Smooth muscle cell (in vitro differentiated cells): ENCODE results near the gene ETNK1. TPM values are rescaled to one million over a fixed set of nuclear protein-coding genes. Genes with fewer than 3 reads are reported as not detected.

Experiments
- DNase-seq: peaks from one replicate; lab custom pipeline; 2025; ENCODE audit not compliant: unreplicated experiment; lab: John Stamatoyannopoulos, UW
- H2AFZ ChIP-seq: fragments of 200-600 bp; sonication (generic); 2 replicates; pipeline ENCODE4 v1.6.0; 2016; ENCODE audit warnings: antibody characterized with exemption, low read depth, mild to moderate bottlenecking
- H3F3A ChIP-seq: fragments of 200-600 bp; sonication (generic); 2 replicates; pipeline ENCODE4 v1.6.0; 2017; ENCODE audit warnings: antibody characterized with exemption, low read depth
- H3K27ac ChIP-seq: fragments of 200-600 bp; sonication (generic); 2 replicates; pipeline ENCODE4 v1.5.1; 2016; ENCODE audit warnings: low read depth, mild to moderate bottlenecking
- H3K27me3 ChIP-seq: fragments of 200-600 bp; sonication (generic); 2 replicates; pipeline ENCODE4 v1.6.1; 2016; ENCODE audit warnings: low read depth, mild to moderate bottlenecking
- H3K36me3 ChIP-seq: fragments of 200-600 bp; sonication (generic); 2 replicates; pipeline ENCODE4 v1.5.1; 2016; ENCODE audit warnings: low read depth
- H3K4me1 ChIP-seq: fragments of 200-600 bp; sonication (generic); 2 replicates; pipeline ENCODE4 v1.5.1; 2016; ENCODE audit warnings: low read depth
- H3K4me2 ChIP-seq: fragments of 200-600 bp; sonication (generic); 2 replicates; pipeline ENCODE4 v1.6.0; 2016; ENCODE audit warnings: mild to moderate bottlenecking
- H3K4me3 ChIP-seq: fragments of 200-600 bp; sonication (generic); 2 replicates; pipeline ENCODE4 v1.5.1; 2016; ENCODE audit warnings: mild to moderate bottlenecking
- H3K79me2 ChIP-seq: fragments of 200-600 bp; sonication (generic); 2 replicates; pipeline ENCODE4 v1.6.0; 2016; ENCODE audit warnings: low read depth, mild to moderate bottlenecking
- H3K9ac ChIP-seq: fragments of 200-600 bp; sonication (generic); 2 replicates; pipeline ENCODE4 v1.6.0; 2016; ENCODE audit warnings: low read depth
- H3K9me3 ChIP-seq: fragments of 200-600 bp; sonication (generic); replicated peaks from 2 replicates; pipeline ENCODE4 v1.5.1; 2016; ENCODE audit warnings: low read depth
- H4K20me1 ChIP-seq: fragments of 200-600 bp; sonication (generic); 2 replicates; pipeline ENCODE4 v1.6.0; 2016; ENCODE audit warnings: low read depth
- CTCF ChIP-seq: fragments of 200-600 bp; sonication (generic); IDR thresholded peaks from 2 replicates; pipeline ENCODE4 v1.5.1; 2017; ENCODE audit warnings: borderline replicate concordance, mild to moderate bottlenecking, antibody characterized with exemption; ENCODE audit not compliant: insufficient read depth, poor library complexity, severe bottlenecking
- WGBS: methylation state at CpG from one replicate; pipeline ENCODE4 v1.1.7; 2016; ENCODE audit warnings: low lambda C conversion rate; 5-methylcytosine and 5-hydroxymethylcytosine counted together
- polyA plus RNA-seq: library from polyadenylated mRNA; unstranded; fragments of >200 nt; fragmentation: Nextera tagmentation; extraction: Ambion mirVana; gene quantifications from 2 replicates; pipeline ENCODE4 v1.2.1, GENCODE V29; 2016
- total RNA-seq: library from RNA; depleted of rRNA; stranded (reverse); fragments of >200 nt; gene quantifications from 2 replicates; pipeline ENCODE4 v1.2.3, GENCODE V29; 2014

Gene ETNK1
- total and polyA plus RNA-seq, 2 experiments from 2014 or later = 19.2 to 35.7 TPM

GRCh38 chr12:22719745-22720144 is 94.8 kb downstream of the ETNK1 start:
- Histone ChIP-seq H3K79me2 (no peaks in the 10 kb centered on the region), H3K27me3 (peaks cover 7% of the 10 kb centered on the region), H3K36me3 (no peaks in the 10 kb centered on the region), H3K9ac (no peak overlapping the region), H3K4me2 (no peak overlapping the region), H3K9me3 (no peaks in the 10 kb centered on the region), H3F3A (no peaks in the 10 kb centered on the region), H4K20me1 (no peaks in the 10 kb centered on the region), H3K27ac (no peak overlapping the region), H2AFZ (no peak overlapping the region), H3K4me1 (no peaks in the 10 kb centered on the region), H3K4me3 (no peak overlapping the region)
- 89% methylated on average over 4 of the region's 4 CpGs for WGBS
- DNase-seq = no peak
- no peak for TF ChIP-seq CTCF

GRCh38 chr12:22722081-22722480 is 97.1 kb downstream of the ETNK1 start:
- DNase-seq = no peak
- WGBS = 80% methylated on average over 2 of the region's 2 CpGs
- TF ChIP-seq CTCF = no peak
- Histone ChIP-seq H3K4me2 (no peak overlapping the region), H3K9ac (no peak overlapping the region), H2AFZ (no peak overlapping the region), H3K27me3 (no peaks in the 10 kb centered on the region), H3F3A (no peaks in the 10 kb centered on the region), H3K27ac (no peak overlapping the region), H3K4me3 (no peak overlapping the region), H3K36me3 (no peaks in the 10 kb centered on the region), H3K9me3 (no peaks in the 10 kb centered on the region), H3K79me2 (no peaks in the 10 kb centered on the region), H4K20me1 (no peaks in the 10 kb centered on the region), H3K4me1 (no peaks in the 10 kb centered on the region)

GRCh38 chr12:22722779-22723178 is 97.8 kb downstream of the ETNK1 start:
- no peaks in the 10 kb centered on the region for H3K9me3 ChIP-seq
- WGBS = 100% methylated on average over 1 of the region's 1 CpG
- no peak overlapping the region for H3K9ac ChIP-seq

More at GRCh38 chr12:22722779-22723178, 97.8 kb downstream of the ETNK1 start:
- Histone ChIP-seq H3F3A (no peaks in the 10 kb centered on the region), H4K20me1 (no peaks in the 10 kb centered on the region), H3K4me2 (no peak overlapping the region), H3K36me3 (no peaks in the 10 kb centered on the region), H3K4me1 (no peaks in the 10 kb centered on the region), H3K27ac (no peak overlapping the region), H2AFZ (no peak overlapping the region), H3K27me3 (no peaks in the 10 kb centered on the region), H3K79me2 (no peaks in the 10 kb centered on the region), H3K4me3 (no peak overlapping the region)
- no peak for DNase-seq
- no peak for TF ChIP-seq CTCF
